ENCODE data around the gene HM13. TPM values are rescaled to one million over a fixed set of nuclear protein-coding genes. Genes with fewer than 3 reads are reported as not detected.
A peak's percentile ranks its signal among the peaks of the same experiment; 100 is the strongest.

Gene HM13
- total and polyA plus RNA-seq, 2 of the 13 experiments (the other 11 are each of a cell fraction or from before 2014, with no cell fraction given), result 118 to 243 TPM

DNA sequence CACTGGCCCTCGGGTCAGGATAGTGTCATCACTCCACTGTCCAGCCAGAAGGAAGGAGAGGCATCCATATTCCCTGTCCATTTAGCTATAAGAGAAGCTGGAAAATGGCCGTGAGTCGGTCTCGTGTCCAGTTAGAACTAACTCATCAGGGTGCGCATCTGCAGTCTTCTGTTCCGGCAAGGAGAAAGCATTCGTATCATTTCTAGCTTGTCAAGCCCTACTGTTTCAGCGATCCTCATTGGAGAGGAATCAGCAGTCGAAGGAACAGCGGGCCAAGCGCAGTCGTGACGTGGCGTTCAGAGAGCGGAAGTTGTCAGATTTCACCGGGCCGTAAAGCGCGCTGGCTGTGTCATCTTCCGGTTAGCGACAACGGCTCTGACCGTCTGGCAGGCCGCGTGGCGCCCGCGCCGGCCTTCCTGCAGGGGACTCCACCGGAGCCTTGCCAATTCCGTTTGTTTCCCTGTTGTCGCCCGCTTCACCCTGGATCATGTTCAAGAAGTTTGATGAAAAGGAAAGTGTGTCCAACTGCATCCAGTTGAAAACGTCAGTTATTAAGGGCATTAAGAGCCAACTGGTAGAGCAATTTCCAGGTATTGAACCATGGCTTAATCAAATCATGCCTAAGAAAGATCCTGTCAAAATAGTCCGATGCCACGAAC is 32.9 kb downstream of the HM13 start (continued):
- no peak for TF ChIP-seq MAFK (conservative IDR thresholded peaks at IDR 0.05 in 1 of 2, IDR thresholded peaks at IDR 0.05 in 1 of 2; ENCODE audit: low read length in 2 of 2)
- TF ChIP-seq FOXJ3 (CRISPR knock-in tag; IDR thresholded peaks at IDR 0.05; ENCODE audit: borderline replicate concordance), result peak; percentile 54; the same call in 1 of the 2 replicates
- TF ChIP-seq SP5 (CRISPR knock-in tag; IDR thresholded peaks at IDR 0.05; ENCODE audit: borderline replicate concordance, low read depth), result no peak; the same call in 1 of the 2 replicates
- TF ChIP-seq SKI (IDR thresholded peaks at IDR 0.05; ENCODE audit: partially characterized antibody), result no peak
- TF ChIP-seq, protein P1, sequence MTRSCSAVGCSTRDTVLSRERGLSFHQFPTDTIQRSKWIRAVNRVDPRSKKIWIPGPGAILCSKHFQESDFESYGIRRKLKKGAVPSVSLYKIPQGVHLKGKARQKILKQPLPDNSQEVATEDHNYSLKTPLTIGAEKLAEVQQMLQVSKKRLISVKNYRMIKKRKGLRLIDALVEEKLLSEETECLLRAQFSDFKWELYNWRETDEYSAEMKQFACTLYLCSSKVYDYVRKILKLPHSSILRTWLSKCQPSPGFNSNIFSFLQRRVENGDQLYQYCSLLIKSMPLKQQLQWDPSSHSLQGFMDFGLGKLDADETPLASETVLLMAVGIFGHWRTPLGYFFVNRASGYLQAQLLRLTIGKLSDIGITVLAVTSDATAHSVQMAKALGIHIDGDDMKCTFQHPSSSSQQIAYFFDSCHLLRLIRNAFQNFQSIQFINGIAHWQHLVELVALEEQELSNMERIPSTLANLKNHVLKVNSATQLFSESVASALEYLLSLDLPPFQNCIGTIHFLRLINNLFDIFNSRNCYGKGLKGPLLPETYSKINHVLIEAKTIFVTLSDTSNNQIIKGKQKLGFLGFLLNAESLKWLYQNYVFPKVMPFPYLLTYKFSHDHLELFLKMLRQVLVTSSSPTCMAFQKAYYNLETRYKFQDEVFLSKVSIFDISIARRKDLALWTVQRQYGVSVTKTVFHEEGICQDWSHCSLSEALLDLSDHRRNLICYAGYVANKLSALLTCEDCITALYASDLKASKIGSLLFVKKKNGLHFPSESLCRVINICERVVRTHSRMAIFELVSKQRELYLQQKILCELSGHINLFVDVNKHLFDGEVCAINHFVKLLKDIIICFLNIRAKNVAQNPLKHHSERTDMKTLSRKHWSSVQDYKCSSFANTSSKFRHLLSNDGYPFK (CRISPR knock-in tag; IDR thresholded peaks at IDR 0.05; ENCODE audit: borderline replicate concordance), result peak; percentile 80; the same call in 1 of the 2 replicates
- TF ChIP-seq, protein P2, sequence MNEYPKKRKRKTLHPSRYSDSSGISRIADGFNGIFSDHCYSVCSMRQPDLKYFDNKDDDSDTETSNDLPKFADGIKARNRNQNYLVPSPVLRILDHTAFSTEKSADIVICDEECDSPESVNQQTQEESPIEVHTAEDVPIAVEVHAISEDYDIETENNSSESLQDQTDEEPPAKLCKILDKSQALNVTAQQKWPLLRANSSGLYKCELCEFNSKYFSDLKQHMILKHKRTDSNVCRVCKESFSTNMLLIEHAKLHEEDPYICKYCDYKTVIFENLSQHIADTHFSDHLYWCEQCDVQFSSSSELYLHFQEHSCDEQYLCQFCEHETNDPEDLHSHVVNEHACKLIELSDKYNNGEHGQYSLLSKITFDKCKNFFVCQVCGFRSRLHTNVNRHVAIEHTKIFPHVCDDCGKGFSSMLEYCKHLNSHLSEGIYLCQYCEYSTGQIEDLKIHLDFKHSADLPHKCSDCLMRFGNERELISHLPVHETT (CRISPR knock-in tag; conservative IDR thresholded peaks at IDR 0.05), result peak; percentile 67
- peak; percentile 53; the same call in 1 of the 2 replicates for TF ChIP-seq ZNF124 (CRISPR knock-in tag; IDR thresholded peaks at IDR 0.05)
- no peak for TF ChIP-seq ZNF3 (CRISPR knock-in tag; IDR thresholded peaks at IDR 0.05)
- TF ChIP-seq KAT8 (CRISPR knock-in tag; IDR thresholded peaks at IDR 0.05), result peak; percentile 98
- peak; percentile 86; the same call in 1 of the 2 replicates for TF ChIP-seq FOXC1 (CRISPR knock-in tag; IDR thresholded peaks at IDR 0.05; ENCODE audit: borderline replicate concordance)
- TF ChIP-seq MLLT10 (CRISPR knock-in tag; IDR thresholded peaks at IDR 0.05), result no peak
- TF ChIP-seq NFKB2 (CRISPR knock-in tag; IDR thresholded peaks at IDR 0.05; ENCODE audit: borderline replicate concordance), result peak; percentile 93; the same call in 1 of the 2 replicates
- TF ChIP-seq, protein P3, sequence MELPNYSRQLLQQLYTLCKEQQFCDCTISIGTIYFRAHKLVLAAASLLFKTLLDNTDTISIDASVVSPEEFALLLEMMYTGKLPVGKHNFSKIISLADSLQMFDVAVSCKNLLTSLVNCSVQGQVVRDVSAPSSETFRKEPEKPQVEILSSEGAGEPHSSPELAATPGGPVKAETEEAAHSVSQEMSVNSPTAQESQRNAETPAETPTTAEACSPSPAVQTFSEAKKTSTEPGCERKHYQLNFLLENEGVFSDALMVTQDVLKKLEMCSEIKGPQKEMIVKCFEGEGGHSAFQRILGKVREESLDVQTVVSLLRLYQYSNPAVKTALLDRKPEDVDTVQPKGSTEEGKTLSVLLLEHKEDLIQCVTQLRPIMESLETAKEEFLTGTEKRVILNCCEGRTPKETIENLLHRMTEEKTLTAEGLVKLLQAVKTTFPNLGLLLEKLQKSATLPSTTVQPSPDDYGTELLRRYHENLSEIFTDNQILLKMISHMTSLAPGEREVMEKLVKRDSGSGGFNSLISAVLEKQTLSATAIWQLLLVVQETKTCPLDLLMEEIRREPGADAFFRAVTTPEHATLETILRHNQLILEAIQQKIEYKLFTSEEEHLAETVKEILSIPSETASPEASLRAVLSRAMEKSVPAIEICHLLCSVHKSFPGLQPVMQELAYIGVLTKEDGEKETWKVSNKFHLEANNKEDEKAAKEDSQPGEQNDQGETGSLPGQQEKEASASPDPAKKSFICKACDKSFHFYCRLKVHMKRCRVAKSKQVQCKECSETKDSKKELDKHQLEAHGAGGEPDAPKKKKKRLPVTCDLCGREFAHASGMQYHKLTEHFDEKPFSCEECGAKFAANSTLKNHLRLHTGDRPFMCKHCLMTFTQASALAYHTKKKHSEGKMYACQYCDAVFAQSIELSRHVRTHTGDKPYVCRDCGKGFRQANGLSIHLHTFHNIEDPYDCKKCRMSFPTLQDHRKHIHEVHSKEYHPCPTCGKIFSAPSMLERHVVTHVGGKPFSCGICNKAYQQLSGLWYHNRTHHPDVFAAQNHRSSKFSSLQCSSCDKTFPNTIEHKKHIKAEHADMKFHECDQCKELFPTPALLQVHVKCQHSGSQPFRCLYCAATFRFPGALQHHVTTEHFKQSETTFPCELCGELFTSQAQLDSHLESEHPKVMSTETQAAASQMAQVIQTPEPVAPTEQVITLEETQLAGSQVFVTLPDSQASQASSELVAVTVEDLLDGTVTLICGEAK (IDR thresholded peaks at IDR 0.05), result peak; percentile 87
- TF ChIP-seq, protein P3 (CRISPR knock-in tag; IDR thresholded peaks at IDR 0.05), result no peak
- TF ChIP-seq, protein P4, sequence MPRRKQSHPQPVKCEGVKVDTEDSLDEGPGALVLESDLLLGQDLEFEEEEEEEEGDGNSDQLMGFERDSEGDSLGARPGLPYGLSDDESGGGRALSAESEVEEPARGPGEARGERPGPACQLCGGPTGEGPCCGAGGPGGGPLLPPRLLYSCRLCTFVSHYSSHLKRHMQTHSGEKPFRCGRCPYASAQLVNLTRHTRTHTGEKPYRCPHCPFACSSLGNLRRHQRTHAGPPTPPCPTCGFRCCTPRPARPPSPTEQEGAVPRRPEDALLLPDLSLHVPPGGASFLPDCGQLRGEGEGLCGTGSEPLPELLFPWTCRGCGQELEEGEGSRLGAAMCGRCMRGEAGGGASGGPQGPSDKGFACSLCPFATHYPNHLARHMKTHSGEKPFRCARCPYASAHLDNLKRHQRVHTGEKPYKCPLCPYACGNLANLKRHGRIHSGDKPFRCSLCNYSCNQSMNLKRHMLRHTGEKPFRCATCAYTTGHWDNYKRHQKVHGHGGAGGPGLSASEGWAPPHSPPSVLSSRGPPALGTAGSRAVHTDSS (CRISPR knock-in tag; conservative IDR thresholded peaks at IDR 0.05), result no peak

All from HepG2 (cell line).